Left renal cortex interstitium (tissue), 4 donors: Measurements from ENCODE around the gene PDIA5. TPM values are rescaled to one million over a fixed set of nuclear protein-coding genes. Genes with fewer than 3 reads are reported as not detected.

ENCODE experiments used
- DNase-seq, 4 donors: peaks; one replicate each; pipeline ENCODE4 v3.0.0-alpha.2; 2013; ENCODE audit warnings: low read depth in 4 of 4, low spot score in 2 of 4, missing footprints in 1 of 4
- polyA plus RNA-seq, 4 donors: library from polyadenylated mRNA; unstranded; fragments of 120-200 nt; gene quantifications; one replicate each; pipeline ENCODE4 v1.2.1, GENCODE V29; 2013; ENCODE audit not compliant: insufficient read length in 4 of 4

PDIA5 gene
- polyA plus RNA-seq, 4 donors, result 23.4 to 29.8 (median 27.7) TPM

DNA sequence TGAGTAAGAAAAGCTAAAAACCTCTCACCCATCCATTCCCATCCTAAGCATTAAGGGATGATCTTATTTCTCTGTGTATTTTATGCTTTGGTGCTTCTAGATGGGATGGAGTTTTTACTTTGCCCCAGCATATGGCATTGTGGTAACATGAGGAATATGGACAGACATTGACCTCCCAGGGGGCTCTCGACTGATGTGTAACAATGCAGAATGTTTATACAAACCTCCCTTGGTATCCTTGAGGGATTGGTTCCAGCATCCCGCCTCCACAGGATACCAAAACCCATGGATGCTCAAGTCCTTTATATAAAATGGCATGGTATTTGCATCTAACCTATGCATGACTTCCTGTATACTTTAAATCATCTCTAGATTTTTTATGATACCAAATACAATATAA is 21.6 kb downstream of the PDIA5 start:
- no peak for DNase-seq

DNA sequence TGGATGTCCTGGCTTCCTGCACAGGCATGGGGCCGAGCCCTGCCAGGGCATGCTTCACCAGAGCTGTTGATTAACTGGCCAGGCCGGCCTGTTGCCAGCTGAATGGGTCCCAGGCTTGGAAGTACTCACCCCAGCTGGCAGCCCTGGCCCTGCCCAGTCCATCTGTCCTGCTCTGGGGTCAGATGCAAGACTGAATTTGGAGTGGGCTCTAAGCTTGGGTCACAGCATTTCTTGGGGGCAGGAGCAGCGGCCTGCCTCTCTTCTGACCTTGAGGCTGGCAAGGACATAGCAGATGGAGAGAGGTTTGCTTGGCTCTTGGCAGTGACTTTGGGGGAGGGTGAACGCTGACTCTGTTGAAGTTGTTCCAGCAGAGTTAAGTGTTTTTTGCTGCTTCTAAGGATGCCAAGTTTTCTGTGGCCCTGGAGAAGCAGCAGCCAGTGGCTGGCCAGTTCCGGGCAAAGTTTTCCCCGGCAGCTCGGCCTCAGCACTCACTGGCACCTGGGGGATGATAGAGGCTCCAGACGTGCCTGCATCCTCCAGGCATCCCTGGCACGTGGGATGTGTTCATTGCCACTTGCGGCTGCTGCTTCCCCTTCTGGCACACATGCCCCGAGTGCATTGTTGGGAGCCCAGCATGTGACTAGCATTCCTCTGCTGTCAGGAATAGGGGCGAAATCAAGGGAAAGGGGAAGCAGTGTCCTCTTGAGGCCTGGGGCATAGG is 22.9 kb downstream of the PDIA5 start:
- no peak for DNase-seq

DNA sequence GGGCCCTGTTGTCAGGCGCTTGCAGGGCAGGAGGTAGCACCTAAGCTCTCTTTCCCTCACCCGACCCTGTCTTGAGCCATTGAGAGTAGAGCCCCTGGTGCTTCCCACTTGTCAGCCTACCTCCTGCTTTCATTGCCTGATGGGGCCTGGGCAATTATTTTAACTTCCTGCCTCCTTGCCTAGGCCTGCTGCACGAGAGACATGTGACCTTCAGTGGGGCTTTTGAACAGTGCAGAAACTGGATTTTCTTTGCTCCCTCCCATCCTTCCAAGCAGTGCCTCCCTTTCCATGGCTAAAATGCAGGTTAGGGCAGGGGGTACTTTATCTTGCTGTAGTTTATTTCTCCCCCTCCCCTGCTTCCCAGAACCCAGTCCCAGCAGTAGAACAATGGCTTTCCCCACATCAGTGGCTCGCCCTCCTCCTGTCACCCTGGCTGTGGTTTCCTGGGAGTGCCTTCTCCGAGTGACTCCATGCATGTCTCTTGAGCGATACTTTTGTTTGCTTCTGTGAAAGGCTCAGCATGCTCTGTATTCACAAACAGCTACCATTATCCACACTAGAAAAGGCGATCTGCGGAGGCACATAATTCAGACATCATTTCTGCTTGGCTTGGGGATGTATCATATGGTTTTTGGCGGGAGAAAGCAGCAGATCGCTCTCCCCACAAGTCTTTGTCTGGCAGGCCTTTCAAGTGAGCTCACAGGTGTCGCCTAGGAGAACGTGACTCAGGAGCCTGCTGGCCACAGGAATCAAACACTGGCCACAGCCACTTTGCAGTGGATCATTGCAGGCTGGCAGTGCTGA is 24.1 kb downstream of the PDIA5 start:
- DNase-seq, result no peak

DNA sequence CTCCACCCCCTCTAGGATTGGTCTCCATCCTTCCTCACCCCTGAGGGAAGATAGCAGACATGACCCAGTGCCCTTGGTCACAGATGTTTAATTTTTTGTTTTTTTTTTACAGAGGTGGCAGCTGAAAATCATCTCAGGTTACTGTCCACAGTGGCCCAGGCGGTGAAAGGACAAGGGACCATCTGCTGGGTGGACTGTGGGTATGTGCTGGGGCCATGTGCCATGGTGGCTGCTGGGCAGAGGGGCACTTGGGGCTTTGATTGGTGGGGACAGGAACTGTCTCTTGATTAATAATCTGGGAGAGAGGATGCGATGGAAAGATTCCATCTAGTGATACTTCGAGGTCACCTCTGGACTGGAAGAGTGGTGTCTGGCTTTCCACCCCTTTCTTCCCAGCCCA is 25.4 kb downstream of the PDIA5 start:
- no peak for DNase-seq

DNA sequence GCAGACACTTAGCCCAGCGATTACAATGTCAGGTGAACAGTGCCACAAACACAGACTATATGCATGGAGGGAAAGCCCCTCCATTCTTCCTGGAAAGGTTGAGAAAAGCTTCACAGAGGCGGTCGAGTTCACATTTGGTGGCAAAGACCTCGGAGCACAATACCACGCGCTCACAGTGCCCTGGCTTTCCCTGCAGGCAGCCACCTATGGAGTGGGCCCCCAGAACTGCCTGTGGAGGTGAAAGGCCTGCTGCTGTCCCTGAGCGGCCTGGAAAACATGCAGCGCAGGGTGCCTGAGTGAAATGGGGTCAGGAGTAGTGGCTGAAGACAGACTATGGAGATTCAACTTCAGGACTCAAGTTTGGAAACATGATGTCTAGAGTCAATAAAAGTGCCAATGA is 26.9 kb downstream of the PDIA5 start:
- no peak for DNase-seq

DNA sequence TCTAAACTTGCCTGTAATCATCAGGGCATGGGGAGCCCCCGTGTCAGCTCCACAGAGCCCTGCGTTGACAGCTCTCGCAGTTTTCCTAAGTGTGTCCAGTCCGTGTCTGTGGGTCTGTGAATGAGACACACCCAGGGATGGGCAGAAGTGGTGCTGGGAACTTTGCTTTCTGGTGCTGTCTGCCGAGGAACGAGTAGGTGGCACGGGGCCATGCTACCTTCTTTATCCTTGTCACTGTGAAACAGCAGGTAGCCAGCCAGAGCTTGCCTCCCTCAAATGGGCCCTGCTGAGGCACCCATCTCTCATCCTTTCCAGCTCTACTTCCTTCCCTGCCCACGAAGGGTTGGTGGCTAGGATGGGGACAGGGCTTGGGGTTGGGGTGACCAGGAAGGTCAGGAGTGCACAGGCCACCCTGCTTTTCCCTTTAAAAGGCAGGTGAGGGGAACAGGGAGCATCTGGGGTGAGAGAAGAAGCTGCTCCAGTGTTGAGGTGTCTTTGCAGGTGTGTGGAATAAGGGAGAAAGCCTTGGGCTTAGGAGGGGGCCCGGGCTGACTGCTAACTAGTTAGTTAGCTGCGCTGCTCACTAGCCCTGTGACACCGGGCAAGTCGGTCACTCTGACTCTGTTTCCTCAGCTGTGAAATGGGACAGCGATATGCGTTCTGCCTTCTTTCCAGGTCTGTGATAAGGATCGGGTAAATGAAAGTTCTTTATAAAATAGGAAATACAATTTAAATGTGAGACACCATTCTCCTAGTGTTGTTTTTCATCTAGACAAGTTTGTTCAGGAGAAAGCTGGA is 27.9 kb downstream of the PDIA5 start:
- DNase-seq, result no peak

DNA sequence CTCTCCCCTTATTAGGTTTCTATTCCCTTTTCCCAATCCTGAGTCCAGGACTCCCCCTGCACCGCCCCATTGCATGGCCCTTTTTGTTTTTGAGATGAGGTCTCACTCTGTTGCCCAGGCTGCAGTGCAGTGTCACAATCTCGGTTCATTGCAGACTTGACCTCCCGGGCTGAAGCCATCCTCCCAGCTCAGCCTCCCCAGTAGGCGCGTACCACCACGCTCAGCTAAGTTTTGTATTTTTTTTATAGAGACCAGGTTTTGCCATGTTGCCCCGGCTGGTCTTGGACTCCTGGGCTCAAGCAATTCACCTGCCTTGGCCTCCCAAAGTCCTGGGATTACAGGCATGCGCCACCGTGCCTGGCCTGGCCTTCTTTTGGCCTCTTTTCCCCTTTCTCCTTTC is 29.3 kb downstream of the PDIA5 start:
- DNase-seq, result no peak

DNA sequence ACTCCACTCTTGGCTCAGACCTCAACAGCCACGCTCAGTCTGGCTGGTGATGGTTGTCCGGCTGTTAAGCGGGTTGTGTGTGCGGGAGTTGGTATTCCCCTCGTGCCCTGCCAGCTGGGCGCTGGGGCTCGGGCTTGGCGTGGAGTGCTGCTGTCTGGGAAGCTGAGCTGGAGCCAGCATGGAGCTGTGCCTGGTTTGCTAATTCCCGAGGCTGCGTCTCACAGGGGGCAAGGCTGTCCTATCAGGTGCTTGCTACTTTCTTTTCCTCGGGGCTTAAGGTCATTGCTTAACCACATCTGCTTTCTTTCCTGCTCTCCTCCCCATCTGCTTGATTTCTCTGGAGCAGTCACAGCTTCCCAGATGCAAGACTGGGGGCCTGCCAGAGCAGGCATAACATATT is 29.9 kb downstream of the PDIA5 start:
- no peak for DNase-seq

DNA sequence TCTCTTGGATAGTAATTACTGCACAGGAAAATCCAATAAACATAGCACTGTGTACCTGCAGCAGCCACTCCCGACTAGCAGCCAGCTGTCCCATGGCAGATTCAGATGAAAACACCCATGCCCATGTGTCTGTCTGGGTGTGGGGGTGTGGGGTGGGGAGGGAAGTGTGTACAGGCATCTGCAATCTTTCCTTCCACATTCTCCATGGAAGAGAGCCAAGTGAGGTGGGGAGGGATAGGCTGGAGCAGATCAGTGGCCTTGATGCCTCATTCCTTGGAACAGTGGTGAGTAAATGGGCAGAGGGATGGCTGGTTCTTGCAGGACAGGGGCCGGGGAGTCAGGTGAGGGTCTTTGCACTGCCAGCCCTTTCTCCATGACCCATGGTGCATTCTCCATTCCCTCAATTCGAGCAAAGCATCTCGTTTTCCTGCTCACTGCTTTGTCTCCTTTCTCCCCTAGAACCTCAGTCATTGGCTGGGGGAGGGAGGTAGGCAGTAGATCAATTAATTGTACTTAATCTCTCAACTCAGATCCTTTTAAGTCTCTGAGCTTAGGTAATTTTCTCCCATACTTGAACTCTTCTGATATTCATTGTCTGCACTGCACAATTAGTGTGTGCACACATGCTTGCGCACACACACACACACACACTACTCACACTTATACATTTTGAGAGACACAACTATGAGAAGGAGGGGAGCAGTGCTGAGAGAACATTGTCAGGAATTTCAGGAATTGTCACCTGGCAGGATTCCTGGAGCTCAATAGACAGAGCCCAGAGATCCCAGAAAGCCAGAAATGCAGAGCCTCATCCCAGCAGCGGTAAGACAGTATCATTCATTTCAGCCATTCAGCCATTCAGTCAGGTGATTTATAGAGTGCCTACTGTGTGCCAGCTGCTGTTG is 31.9 kb downstream of the PDIA5 start:
- no peak for DNase-seq

DNA sequence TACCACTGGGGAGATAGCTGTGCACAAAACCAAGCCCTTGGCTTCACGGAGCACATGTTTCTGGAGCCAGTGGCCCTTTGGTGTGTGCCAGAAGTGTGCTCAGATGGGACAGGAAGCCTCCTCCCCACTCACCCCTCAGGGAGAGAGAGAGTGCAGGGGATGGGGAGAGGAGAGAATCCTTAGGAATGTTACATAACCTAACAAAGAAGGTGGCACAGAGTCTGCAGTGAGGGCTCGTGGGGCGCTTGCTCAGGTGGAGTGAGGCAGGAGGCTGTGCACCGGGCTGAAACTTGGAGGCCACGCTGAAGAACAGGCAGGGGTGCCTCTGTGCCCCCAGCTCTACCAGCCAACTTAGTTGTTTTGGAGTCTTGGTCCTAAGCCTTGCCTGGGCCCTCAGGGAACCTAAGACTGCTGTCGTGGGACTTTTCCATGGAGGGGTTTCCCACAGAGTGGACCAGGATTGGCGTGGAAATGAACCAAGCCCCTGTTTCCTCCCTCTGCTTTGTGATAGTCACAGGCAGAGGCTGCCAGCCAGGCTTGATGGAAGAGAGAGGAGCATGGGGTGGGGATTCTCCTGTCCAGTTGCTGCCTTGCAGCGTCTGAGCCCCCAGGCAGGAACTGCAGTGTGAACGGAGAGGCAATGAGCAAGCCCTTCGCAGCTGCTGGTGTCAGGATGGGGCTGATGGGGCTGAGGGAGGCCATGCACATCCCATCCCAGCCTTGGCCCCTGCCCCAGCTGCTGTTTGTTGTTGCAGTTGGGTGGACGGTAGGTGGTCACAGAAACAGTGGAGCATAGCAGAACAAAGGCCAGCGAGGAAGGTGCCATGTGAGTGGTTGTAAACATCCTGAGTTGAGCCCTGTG is 32.7 kb downstream of the PDIA5 start:
- no peak for DNase-seq

DNA sequence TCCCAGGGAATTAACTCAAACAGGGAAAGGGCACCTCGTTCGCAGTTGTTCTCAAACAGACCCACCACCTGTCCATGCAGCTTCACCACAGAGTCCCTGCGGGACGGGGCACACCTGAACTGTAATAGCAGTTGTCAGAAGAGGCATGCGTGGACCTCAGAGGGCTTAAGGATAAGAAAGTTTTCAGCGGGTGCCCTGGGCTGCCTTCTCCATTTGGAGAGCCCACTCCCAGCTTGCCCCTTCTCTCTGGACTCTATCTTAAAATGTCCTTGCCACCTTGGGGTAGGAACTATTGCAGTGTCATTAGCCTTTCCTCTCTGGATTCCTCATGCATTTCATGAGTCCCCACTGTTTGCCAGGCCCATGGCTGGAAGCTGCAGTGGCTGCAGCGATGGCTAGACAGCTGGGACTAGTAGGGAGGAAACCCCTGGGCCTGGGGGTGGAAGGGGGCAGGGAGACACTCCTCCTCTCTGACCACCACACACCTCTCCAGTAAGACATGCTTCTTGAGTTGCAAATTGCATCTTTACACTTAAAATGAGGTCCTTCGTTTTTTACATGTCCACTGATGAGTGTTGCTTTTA is 33.5 kb downstream of the PDIA5 start:
- DNase-seq, result no peak

DNA sequence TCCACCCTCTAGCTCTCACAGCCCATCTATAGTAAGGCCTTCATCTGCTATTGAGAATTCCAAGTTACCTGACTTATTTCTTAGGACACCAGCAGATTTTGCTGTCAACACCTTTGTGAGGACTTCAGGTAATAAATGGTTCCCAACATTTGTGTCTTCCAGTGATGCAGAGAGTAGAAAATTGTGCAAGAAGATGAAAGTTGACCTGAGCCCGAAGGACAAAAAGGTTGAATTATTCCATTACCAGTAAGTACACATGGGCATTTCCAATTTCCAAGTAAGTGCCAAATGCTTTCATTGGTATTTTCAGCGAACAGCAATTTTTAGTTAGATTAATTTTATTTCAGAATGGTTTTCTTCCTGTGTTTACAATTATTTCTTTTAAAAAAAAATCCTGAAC is 35.4 kb downstream of the PDIA5 start:
- no peak for DNase-seq

DNA sequence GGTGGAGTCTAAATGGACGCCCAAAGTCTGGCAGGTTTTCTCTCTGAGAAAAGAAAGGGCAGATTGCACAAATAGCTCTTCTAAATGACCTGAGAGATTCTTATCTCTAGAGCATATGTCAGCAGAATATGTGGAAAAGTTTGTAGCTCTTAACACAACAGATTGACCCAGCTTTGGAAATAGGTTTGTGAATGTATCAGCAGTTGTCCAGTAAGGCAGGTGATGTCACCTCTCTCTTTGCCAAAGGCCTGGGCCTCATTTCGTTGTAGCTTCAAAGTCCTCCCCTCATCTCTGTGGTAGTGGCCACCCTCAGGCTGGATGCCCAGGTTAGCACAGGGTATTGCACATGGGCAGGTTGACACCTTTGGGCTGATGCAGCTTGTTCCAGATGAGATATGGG is 36.0 kb downstream of the PDIA5 start:
- DNase-seq, result no peak

DNA sequence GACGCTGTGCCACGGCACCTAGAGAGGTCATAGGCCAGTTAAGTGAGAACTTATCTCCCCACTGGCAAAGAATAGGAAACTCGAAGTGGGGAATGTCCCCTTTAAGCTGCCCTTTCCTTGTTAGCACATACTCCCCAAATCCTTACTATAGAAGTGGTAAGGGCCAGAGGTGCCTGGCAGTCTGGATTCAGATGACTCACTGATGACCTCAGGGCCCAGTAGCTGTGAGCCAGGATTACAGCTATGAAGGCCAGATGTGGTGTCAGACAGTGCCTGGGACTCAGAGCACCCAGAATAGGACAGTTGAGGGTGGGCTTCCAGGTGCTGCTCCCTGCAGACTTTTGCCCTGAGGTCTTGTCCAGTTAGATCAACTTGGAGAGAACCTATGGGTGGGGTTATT is 37.7 kb downstream of the PDIA5 start:
- DNase-seq, result no peak

DNA sequence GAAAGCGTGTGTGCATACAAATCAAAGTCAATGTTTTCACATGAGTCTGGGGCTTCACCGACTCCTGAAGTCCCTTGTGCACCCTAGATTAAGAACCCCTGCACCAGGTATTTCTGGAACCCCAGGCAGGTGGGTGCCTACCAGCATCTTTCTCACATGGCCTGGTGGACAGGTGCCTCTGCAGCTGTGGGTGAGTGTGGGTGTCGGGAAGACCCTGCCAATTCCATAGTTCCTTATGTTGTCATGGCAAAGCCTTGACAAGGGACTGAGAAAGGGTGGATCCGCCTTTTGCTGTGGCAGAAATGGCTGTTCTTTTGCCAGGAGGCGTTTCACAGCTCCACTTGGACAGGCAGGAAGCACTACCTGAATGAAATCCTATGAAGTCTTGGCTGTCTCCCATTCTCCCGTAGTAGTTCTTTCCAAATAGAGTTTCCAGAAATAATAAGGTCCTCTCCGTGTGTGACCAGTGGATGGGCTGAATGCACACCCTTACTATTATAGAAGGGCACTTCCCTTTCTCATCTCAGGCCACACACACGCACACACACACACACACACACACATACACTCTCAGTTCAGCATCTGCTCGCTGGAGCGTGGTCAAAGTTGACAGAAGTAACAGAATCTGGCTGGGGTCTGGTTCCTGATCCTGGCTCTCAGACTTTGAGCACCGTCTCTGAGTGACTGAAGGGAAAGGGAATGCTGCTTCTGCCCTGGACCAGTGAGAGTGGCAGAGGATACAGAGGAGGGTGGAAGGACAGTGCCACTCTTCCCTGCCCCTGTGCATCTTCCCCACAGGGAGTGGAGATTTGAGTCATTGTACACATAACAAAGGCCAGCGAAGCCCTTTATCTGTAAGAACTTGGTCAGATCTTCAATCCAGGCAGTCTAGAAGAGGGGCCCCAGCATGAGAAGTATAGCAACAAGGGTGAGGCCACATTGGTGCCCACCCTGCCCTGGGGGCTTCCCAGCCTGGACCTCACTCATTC is 38.7 kb downstream of the PDIA5 start:
- peak in 3 of 4 donors; percentile 44 to 65 (median 63) for DNase-seq

DNA sequence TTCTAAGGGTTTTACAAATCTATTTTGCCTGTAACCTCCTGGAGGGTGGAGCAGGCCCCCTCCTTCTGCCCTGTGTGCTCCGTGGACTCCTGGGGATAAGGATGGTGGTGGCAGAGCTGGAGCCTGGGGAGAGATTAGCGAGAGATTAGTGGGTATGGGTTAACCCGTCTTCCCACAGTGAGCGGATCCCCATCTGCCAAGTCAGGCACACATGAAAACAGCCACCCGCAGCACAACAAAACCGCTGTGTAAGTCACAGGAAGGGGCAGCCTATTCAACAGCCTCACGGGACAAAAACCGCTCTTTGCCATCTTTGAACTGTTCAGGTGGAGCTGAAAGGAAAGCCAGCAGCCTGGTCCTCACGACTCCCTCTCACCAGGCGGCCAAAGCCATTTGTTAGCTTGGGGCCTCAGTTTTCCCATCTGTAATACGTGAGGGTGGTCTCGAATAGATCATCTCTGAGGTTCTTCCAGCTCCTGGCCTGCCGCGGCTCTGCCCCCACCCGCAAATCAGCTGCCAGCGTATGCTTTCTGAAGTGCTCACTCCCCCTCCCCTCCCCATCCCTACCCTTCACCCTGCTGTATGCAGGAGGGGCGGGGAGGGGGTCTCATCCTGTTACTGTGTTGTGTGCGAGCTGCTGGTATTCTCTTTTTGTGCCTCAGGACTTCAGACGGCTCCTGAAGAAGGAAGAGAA is 43.6 kb downstream of the PDIA5 start:
- DNase-seq, result no peak

DNA sequence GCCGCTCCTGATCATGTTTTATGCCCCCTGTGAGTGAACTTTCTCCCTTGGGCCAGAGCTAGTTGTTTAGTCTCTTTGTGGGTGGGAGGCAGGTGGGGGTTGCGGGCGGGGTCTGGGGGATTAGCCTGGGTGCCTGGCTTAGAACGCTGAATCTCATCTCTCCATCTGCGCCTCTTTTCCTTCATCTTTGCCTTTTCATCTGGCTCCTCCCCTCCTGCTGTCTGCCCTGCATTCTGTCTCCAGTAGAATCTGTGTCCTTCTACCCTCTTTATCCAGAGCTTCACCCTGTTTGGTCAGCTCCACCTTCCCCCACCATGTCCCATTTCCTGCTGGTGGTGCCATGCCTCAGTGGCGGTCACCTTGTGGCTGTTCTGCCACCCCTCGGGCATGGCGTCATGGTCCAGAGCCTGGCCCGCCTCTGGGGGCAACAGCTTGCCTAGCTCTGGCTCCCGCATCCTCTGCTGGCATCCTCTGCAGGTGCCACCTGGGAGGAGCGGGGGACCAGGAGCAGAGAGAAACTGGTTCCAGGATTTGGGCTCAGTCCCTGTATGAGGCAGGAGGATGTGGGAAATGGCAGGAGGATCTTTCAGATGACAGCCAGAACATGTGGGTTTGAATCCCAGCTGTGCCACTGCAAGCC is 44.3 kb downstream of the PDIA5 start:
- DNase-seq, result no peak
